Tibial nerve (tissue), 4 donors: ENCODE results near the gene NOS1AP.

Experiments used
- CTCF ChIP-seq, 5 experiments: fragments of 200-600 bp in 3 of 5; fragments of 450-650 bp in 2 of 5; sonication (generic) in 3 of 5; IDR thresholded peaks; one replicate each; pipeline ENCODE4 v1.5.1; 2016 to 2019; ENCODE audit warnings: antibody characterized with exemption in 5 of 5, mild to moderate bottlenecking in 3 of 5, moderate library complexity in 2 of 5
- EP300 ChIP-seq, 2 donors: sonication (generic); formaldehyde crosslinking; IDR thresholded peaks; one replicate each; pipeline ENCODE4 v1.6.1; 2017; ENCODE audit warnings: antibody characterized with exemption in 2 of 2, mild to moderate bottlenecking in 1 of 2

- peak in 1 of 2 donors; percentile 63 for TF ChIP-seq EP300 (IDR thresholded peaks at IDR 0.05)
- no peak for TF ChIP-seq CTCF (IDR thresholded peaks at IDR 0.05)
Observed at GRCh38 chr1:162020150-162020549, 49.3 kb upstream of the NOS1AP start.
